T-helper 2 cell (primary cell): Measurements from ENCODE around the gene CCT8.
"Not testable (repeated sequence)": the region's sequence is repeated elsewhere in the genome, so short reads cannot be mapped to it uniquely, and the experiment has no call there.

Source experiments
- DNase-seq, 5 experiments: peaks; one replicate each; pipeline versions ENCODE4 v3.0.0 to v3.0.0-alpha.2; 2012 to 2022

CCT8 gene

DNA sequence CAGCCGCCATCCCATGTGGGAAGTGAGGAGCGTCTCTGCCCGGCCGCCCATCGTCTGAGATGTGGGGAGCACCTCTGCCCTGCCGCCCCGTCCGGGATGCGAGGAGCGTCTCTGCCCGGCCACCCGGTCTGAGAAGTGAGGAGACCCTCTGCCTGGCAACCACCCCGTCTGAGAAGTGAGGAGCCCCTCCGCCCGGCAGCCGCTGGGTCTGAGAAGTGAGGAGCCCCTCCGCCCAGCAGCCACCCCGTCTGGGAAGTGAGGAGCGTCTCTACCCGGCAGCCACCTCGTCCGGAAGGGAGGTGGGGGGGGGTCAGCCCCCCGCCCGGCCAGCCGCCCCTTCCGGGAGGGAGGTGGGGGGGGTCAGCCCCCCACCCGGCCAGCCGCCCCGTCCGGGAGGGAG lies 62.2 kb downstream of the CCT8 start:
- not testable (repeated sequence) for DNase-seq

GRCh38 chr21:29008367-29008766 lies 65.1 kb downstream of the CCT8 start:
- no peak for DNase-seq

GRCh38 chr21:29007810-29008209 lies 65.6 kb downstream of the CCT8 start:
- DNase-seq = no peak

DNA sequence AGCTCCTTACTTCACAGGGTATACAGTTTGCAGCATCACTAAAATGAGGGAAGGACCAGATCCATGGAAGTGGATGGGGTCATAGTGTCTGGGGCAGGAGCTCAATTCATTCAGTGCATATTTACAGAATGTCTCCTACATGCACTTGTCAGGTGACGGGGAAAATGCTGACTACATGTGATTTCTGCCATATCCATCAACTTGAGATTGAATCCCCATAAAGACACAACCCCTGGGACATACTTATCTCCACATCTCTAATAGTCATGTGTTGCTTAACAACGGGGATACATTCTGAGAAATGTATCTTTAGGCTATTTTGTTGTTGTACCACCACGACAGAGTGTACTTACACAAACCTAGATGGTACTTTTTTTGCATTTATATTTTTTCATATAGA lies 66.3 kb downstream of the CCT8 start:
- DNase-seq = no peak
